GM12878 (cell line): ENCODE results near the gene IGFALS. TPM values are rescaled to one million over a fixed set of nuclear protein-coding genes. Genes with fewer than 3 reads are reported as not detected.

Source experiments
- ATAC-seq: fragments of 200-7000 bp; cut with Tn5 transposase; 3 replicates; pipeline ENCODE4 v1.9.1; 2020; ENCODE audit warnings: mild to moderate bottlenecking, moderate library complexity
- BruUV-seq: library from RNA; stranded (reverse); fragments of 400-500 nt; replicated peaks from 2 replicates; lab custom pipeline; 2021; lab: Mats Ljungman, UMichigan
- CTCF ChIA-PET: fragments of 300-600 bp; sonication (Branson Sonifier 250); formaldehyde crosslinking; extraction: SDS; loops from one replicate; lab custom pipeline; 2021; ENCODE audit warnings: inconsistent platforms; lab: Yijun Ruan, JAX
- POLR2A ChIA-PET: fragments of 350-600 bp; formaldehyde crosslinking; extraction: SDS; loops from one replicate; lab custom pipeline; 2021; ENCODE audit warnings: inconsistent platforms; lab: Charles Lee
- RAD21 ChIA-PET: fragments of 300-600 bp; sonication (Branson Sonifier 250); formaldehyde crosslinking; loops from one replicate; lab custom pipeline; 2023; ENCODE audit warnings: antibody characterized with exemption; ENCODE audit not compliant: unreplicated experiment; lab: Charles Lee
- SMC1A ChIA-PET: fragments of 300-600 bp; sonication (Branson Sonifier 250); formaldehyde crosslinking; loops from one replicate; lab custom pipeline; 2023; ENCODE audit not compliant: unreplicated experiment, uncharacterized antibody; lab: Charles Lee
- DNase-seq: peaks from one replicate; pipeline ENCODE4 v3.0.0-alpha.2; 2011; ENCODE audit warnings: low read depth, low spot score
- FAIRE-seq: peaks from 3 replicates; lab custom pipeline; 2011; peaks lifted over from hg19 to GRCh38; lab: Jason Lieb, UNC
- H2AFZ ChIP-seq: 2 replicates; pipeline ENCODE4 v1.6.0; 2011; ENCODE audit warnings: low read depth, low read length, control low read depth; ENCODE audit not compliant: control insufficient read depth
- H3K27ac ChIP-seq: 2 replicates; pipeline ENCODE4 v1.5.1; 2011; ENCODE audit warnings: control low read depth; ENCODE audit not compliant: control insufficient read depth, insufficient read depth
- H3K27me3 ChIP-seq, 2 experiments: replicated peaks in 1 of 2; 2 replicates each; pipeline versions ENCODE4 v1.6.0 to v1.6.1; 2011; ENCODE audit warnings: low read length in 1 of 2; ENCODE audit not compliant: control insufficient read depth in 2 of 2, insufficient read depth in 2 of 2
- H3K36me3 ChIP-seq, 2 experiments: 2 replicates each; pipeline ENCODE4 v1.5.1; 2011; ENCODE audit warnings: low read length in 1 of 2; ENCODE audit not compliant: control insufficient read depth in 2 of 2, insufficient read depth in 2 of 2
- H3K4me1 ChIP-seq: 2 replicates; pipeline ENCODE4 v1.6.1; 2011; ENCODE audit warnings: mild to moderate bottlenecking, low read length, moderate library complexity, mixed read lengths; ENCODE audit not compliant: control insufficient read depth, insufficient read depth
- H3K4me2 ChIP-seq: 2 replicates; pipeline ENCODE4 v1.6.0; 2011; ENCODE audit warnings: control low read depth; ENCODE audit not compliant: control insufficient read depth, insufficient read depth
- H3K4me3 ChIP-seq: fragments of 200-600 bp; sonication (generic); 2 replicates; pipeline ENCODE4 v1.5.1; 2016
- H3K79me2 ChIP-seq: 2 replicates; pipeline ENCODE4 v1.6.0; 2011; ENCODE audit warnings: low read length; ENCODE audit not compliant: control insufficient read depth, insufficient read depth
- H3K9ac ChIP-seq: 2 replicates; pipeline ENCODE4 v1.8.0; 2011; ENCODE audit warnings: low read length, control low read depth, mixed read lengths; ENCODE audit not compliant: control insufficient read depth, insufficient read depth
- H3K9me3 ChIP-seq: replicated peaks from 3 replicates; pipeline ENCODE4 v1.5.1; 2011; ENCODE audit warnings: mild to moderate bottlenecking, low read length; ENCODE audit not compliant: control insufficient read depth, insufficient read depth
- H4K20me1 ChIP-seq: 2 replicates; pipeline ENCODE4 v1.6.0; 2011; ENCODE audit not compliant: control insufficient read depth, insufficient read depth
- ATF3 ChIP-seq: IDR thresholded peaks from 2 replicates; pipeline ENCODE4 v1.6.1; 2011; ENCODE audit warnings: low read depth, mild to moderate bottlenecking, low read length, moderate library complexity, borderline replicate concordance; ENCODE audit errors: extremely low read depth
- BMI1 ChIP-seq: fragments of 450-650 bp; IDR thresholded peaks from 2 replicates; pipeline ENCODE4 v1.6.1; 2016; ENCODE audit warnings: mild to moderate bottlenecking, moderate library complexity, borderline replicate concordance
- CEBPB ChIP-seq, 2 experiments: fragments of 150-350 bp in 1 of 2; IDR thresholded peaks; 2 replicates each; pipeline ENCODE4 v1.6.1; 2012 to 2014; ENCODE audit warnings: low read depth in 2 of 2, low read length in 2 of 2, borderline replicate concordance in 1 of 2, inconsistent platforms in 1 of 2
- CREB1 ChIP-seq: IDR thresholded peaks from 2 replicates; pipeline ENCODE4 v1.6.1; 2012; ENCODE audit warnings: low read depth, mild to moderate bottlenecking, inconsistent platforms
- FOXK2 ChIP-seq: fragments of 450-650 bp; IDR thresholded peaks from 2 replicates; pipeline ENCODE4 v1.6.1; 2017; ENCODE audit warnings: mild to moderate bottlenecking, moderate library complexity
- MEF2B ChIP-seq: fragments of 450-650 bp; IDR thresholded peaks from 2 replicates; pipeline ENCODE4 v1.6.1; 2018; ENCODE audit warnings: mild to moderate bottlenecking, moderate library complexity; ENCODE audit not compliant: partially characterized antibody, poor library complexity, severe bottlenecking
- PAX5 ChIP-seq: IDR thresholded peaks from 2 replicates; pipeline ENCODE4 v1.6.1; 2011; ENCODE audit warnings: low read depth, low read length, borderline replicate concordance
- PAX8 ChIP-seq: fragments of 450-650 bp; IDR thresholded peaks from 2 replicates; pipeline ENCODE4 v1.6.1; 2017; ENCODE audit warnings: mild to moderate bottlenecking, moderate library complexity
- RBBP5 ChIP-seq: fragments of 200-600 bp; sonication (generic); conservative IDR thresholded peaks from 2 replicates; pipeline ENCODE4 v1.6.1; 2016
- SIN3A ChIP-seq: IDR thresholded peaks from 2 replicates; pipeline ENCODE4 v1.6.1; 2012; ENCODE audit warnings: low read depth, low read length, improper control_type of control experiment
- SREBF1 ChIP-seq: IDR thresholded peaks from 2 replicates; pipeline ENCODE4 v1.6.1; 2012; ENCODE audit warnings: mild to moderate bottlenecking, low read length
- WGBS: methylation state at CpG from one replicate; pipeline ENCODE4 v1.1.6; 2016; ENCODE audit warnings: low lambda C conversion rate; ENCODE audit not compliant: insufficient replicate concordance, insufficient coverage; ENCODE audit errors: missing lambda C conversion rate; 5-methylcytosine and 5-hydroxymethylcytosine counted together
- in situ Hi-C: fragments of 300-500 bp; cut with MboI; formaldehyde crosslinking; loops from 9 replicates; pipeline ENCODE4 v1.14.3; 2018; ENCODE audit warnings: mixed read lengths
- intact Hi-C: fragments of 100-400 bp; cut with micrococcal nuclease; formaldehyde crosslinking; loops from one replicate; pipeline ENCODE4 v1.14.2; 2022; ENCODE audit not compliant: unreplicated experiment
- polyA plus RNA-seq, 11 experiments: library from polyadenylated mRNA; depleted of rRNA in 4 of 11; unstranded in 6 of 11; stranded (reverse) in 5 of 11; fragments of >200 nt; fragmentation: Nextera tagmentation in 4 of 11; fragmentation: Illumina TruSeq in 1 of 11; extraction: Ambion mirVana in 4 of 11; extraction: Trizol in 1 of 11; gene quantifications; 1 replicate in 1 of 11; 2 replicates in 10 of 11; pipeline versions ENCODE4 v1.2.1 to v1.2.3, GENCODE V29; 2011 to 2016; ENCODE audit warnings: inconsistent platforms in 2 of 11, missing spikeins in 2 of 11, low read depth in 1 of 11
- total RNA-seq, 4 experiments: library from RNA; depleted of rRNA in 3 of 4; stranded (reverse); fragments of >200 nt in 3 of 4; fragmentation: Illumina TruSeq in 1 of 4; extraction: Trizol in 1 of 4; gene quantifications; 2 replicates each; pipeline versions ENCODE4 v1.2.1 to v1.2.3, GENCODE V29; 2013 to 2021

IGFALS gene
- total and polyA plus RNA-seq, 10 of the 15 experiments (the other 5 are each of a cell fraction or from before 2014, with no cell fraction given): 0.04 to 0.11 TPM; not detected in 8

GRCh38 chr16:1791256-1791942 is 2.1 kb downstream of the IGFALS start:
- no TSS peak for BruUV-seq
- POLR2A ChIA-PET: interaction anchor here (1.0 kb wide), 1 partner anchor 15 kb away, joined by 4 read pairs; no protein-coding TSS in a partner anchor
- H3K36me3 ChIP-seq: peaks cover 0 to 12% of the 10 kb centered on the region in 2 experiments; a peak in 3 of 4 replicates
- intact Hi-C loops (no loop called here), in situ Hi-C loops (no loop called here)
- H4K20me1 ChIP-seq: no peaks in the 10 kb centered on the region
- H3K79me2 ChIP-seq: no peaks in the 10 kb centered on the region; the same call in none of the 2 replicates
- RAD21 ChIA-PET: no interaction called here
- no peak overlapping the region for H2AFZ ChIP-seq
- no peak for TF ChIP-seq FOXK2
- TF ChIP-seq MEF2B: no peak
- FAIRE-seq (no peak), ATAC-seq (no peak), DNase-seq (no peak)
- H3K4me2 ChIP-seq: no peak overlapping the region
- H3K4me3 ChIP-seq: no peak overlapping the region
- H3K27ac ChIP-seq: no peak overlapping the region
- no peaks in the 10 kb centered on the region for H3K27me3 ChIP-seq
- no peak overlapping the region for H3K9ac ChIP-seq
- no peaks in the 10 kb centered on the region for H3K9me3 ChIP-seq
- CTCF ChIA-PET: no interaction called here
- no peaks in the 10 kb centered on the region for H3K4me1 ChIP-seq
- SMC1A ChIA-PET: no interaction called here
- WGBS: 93% methylated on average over 53 of the region's 53 CpGs

GRCh38 chr16:1790611-1791255 is 2.8 kb downstream of the IGFALS start:
- 96% methylated on average over 40 of the region's 44 CpGs for WGBS
- DNase-seq: no peak
- SMC1A ChIA-PET: no interaction called here
- H3K9me3 ChIP-seq: no peaks in the 10 kb centered on the region
- no peak overlapping the region for H3K4me2 ChIP-seq
- intact Hi-C loops: no loop called here
- CTCF ChIA-PET: no interaction called here
- no peaks in the 10 kb centered on the region for H3K27me3 ChIP-seq
- no peak overlapping the region for H3K4me3 ChIP-seq
- H4K20me1 ChIP-seq: no peaks in the 10 kb centered on the region
- H3K9ac ChIP-seq: no peak overlapping the region
- H2AFZ ChIP-seq: no peak overlapping the region
- FAIRE-seq: no peak
- no TSS peak for BruUV-seq
- POLR2A ChIA-PET: no interaction called here
- no peaks in the 10 kb centered on the region; the same call in none of the 2 replicates for H3K79me2 ChIP-seq
- H3K27ac ChIP-seq: no peak overlapping the region
- RAD21 ChIA-PET: no interaction called here
- no peak for TF ChIP-seq PAX8
- no peak for TF ChIP-seq CREB1
- TF ChIP-seq SREBF1: no peak
- no peak for TF ChIP-seq CEBPB (IDR thresholded peaks at IDR 0.05; ENCODE audit: borderline replicate concordance in 1 of 2, low read depth in 2 of 2, low read length in 2 of 2)
- TF ChIP-seq RBBP5: no peak
- TF ChIP-seq PAX5: no peak
- TF ChIP-seq BMI1: no peak
- TF ChIP-seq SIN3A: no peak
- TF ChIP-seq ATF3: no peak
- peaks cover 0 to 12% of the 10 kb centered on the region in 2 experiments; a peak in 3 of 4 replicates for H3K36me3 ChIP-seq
- in situ Hi-C loops: no loop called here
- no peaks in the 10 kb centered on the region for H3K4me1 ChIP-seq
- ATAC-seq: no peak
